RWPE2 (cell line): Measurements from ENCODE around the gene GAB2.

Experiments used
- ATAC-seq: fragments of 200-7000 bp; cut with Tn5 transposase; 3 replicates; pipeline ENCODE4 v1.9.1; 2021; ENCODE audit warnings: low read depth
- DNase-seq: peaks from one replicate; pipeline ENCODE4 v3.0.0-alpha.2; 2020; ENCODE audit warnings: low spot score
- H3K27ac ChIP-seq: fragments of 450-650 bp; 2 replicates; pipeline ENCODE4 v1.5.1; 2017; ENCODE audit warnings: mild to moderate bottlenecking; ENCODE audit not compliant: poor library complexity, severe bottlenecking
- H3K27me3 ChIP-seq: fragments of 250-450 bp; sonication (Bioruptor Pico); 2 replicates; pipeline ENCODE4 v1.5.1; 2021; ENCODE audit warnings: mild to moderate bottlenecking, moderate library complexity; ENCODE audit not compliant: insufficient read depth, poor library complexity, severe bottlenecking
- H3K36me3 ChIP-seq: fragments of 250-450 bp; sonication (Bioruptor Pico); 2 replicates; pipeline ENCODE4 v1.5.1; 2020; ENCODE audit warnings: low read depth, mild to moderate bottlenecking, moderate library complexity
- H3K4me1 ChIP-seq: fragments of 250-450 bp; sonication (Bioruptor Pico); 2 replicates; pipeline ENCODE4 v1.5.1; 2021; ENCODE audit warnings: mild to moderate bottlenecking, moderate library complexity; ENCODE audit not compliant: insufficient read depth, poor library complexity, severe bottlenecking
- H3K4me3 ChIP-seq: fragments of 250-450 bp; sonication (Bioruptor Pico); 2 replicates; pipeline ENCODE4 v1.5.1; 2021; ENCODE audit warnings: mild to moderate bottlenecking, moderate library complexity; ENCODE audit not compliant: severe bottlenecking
- H3K9me3 ChIP-seq: fragments of 250-450 bp; sonication (Bioruptor Pico); 2 replicates; pipeline ENCODE4 v1.5.1; 2021; ENCODE audit warnings: mild to moderate bottlenecking, moderate library complexity; ENCODE audit not compliant: severe bottlenecking
- CTCF ChIP-seq: fragments of 450-650 bp; IDR thresholded peaks from one replicate; pipeline ENCODE4 v1.5.1; 2017; ENCODE audit warnings: mild to moderate bottlenecking, moderate library complexity; ENCODE audit not compliant: poor library complexity, severe bottlenecking

The GAB2 gene

GRCh38 chr11:78189174-78189724, 228.4 kb downstream of the GAB2 start:
- peak; percentile 22 for DNase-seq
- TF ChIP-seq CTCF: no peak
- no peaks in the 10 kb centered on the region for H3K36me3 ChIP-seq

GRCh38 chr11:78188286-78189173, 229.1 kb downstream of the GAB2 start, which contains the start of the genes KCTD21 and USP35:
Gene KCTD21, minus strand, starts transcription at chr11:78188626. Its CDS starts 14,072 bp downstream, at chr11:78174554.
Gene USP35, plus strand, starts transcription at chr11:78188919. Its CDS starts 7,327 bp downstream, at chr11:78196246.
- peak; percentile 95 for ATAC-seq
- Histone ChIP-seq H3K9me3 (no peaks in the 10 kb centered on the region), H3K27ac (peak within 1 kb of the TSS; percentile 81), H3K4me3 (peak within 1 kb of the TSS; percentile 79), H3K27me3 (no peaks in the 10 kb centered on the region), H3K4me1 (peaks cover 14% of the 10 kb centered on the region), H3K36me3 (no peaks in the 10 kb centered on the region)
- TF ChIP-seq CTCF: no peak
- DNase-seq: peak; percentile 96

More at GRCh38 chr11:78189174-78189724, 228.4 kb downstream of the GAB2 start:
- Histone ChIP-seq H3K9me3 (no peaks in the 10 kb centered on the region), H3K4me3 (peak overlapping the region; percentile 79), H3K27me3 (no peaks in the 10 kb centered on the region), H3K4me1 (peaks cover 14% of the 10 kb centered on the region), H3K27ac (no peak overlapping the region)
- 0 out of 3 replicates have a peak, but pooled peaks have one; percentile 0 for ATAC-seq

- no peak for TF ChIP-seq CTCF
- peak overlapping the region; percentile 79 for H3K4me3 ChIP-seq
- peaks cover 14% of the 10 kb centered on the region for H3K4me1 ChIP-seq
- no peaks in the 10 kb centered on the region for H3K27me3 ChIP-seq
- no peaks in the 10 kb centered on the region for H3K9me3 ChIP-seq
- H3K27ac ChIP-seq: peak overlapping the region; percentile 81
- peak; percentile 15 for ATAC-seq
- peak; percentile 12 for DNase-seq
- no peaks in the 10 kb centered on the region for H3K36me3 ChIP-seq
These were observed 230.0 kb downstream of the GAB2 start for GRCh38 chr11:78187366-78188285.

- TF ChIP-seq CTCF: no peak
- Histone ChIP-seq H3K4me3 (no peak overlapping the region), H3K9me3 (no peaks in the 10 kb centered on the region), H3K4me1 (peaks cover 21% of the 10 kb centered on the region), H3K27me3 (no peaks in the 10 kb centered on the region), H3K27ac (peak overlapping the region; percentile 22), H3K36me3 (0 out of 2 replicates have a peak, but pooled peaks cover 4% of the 10 kb centered on the region)
- DNase-seq (no peak), ATAC-seq (peak; percentile 59)
These were observed 236.4 kb downstream of the GAB2 start for GRCh38 chr11:78181185-78181584.
